ENCODE results near the gene FOXP4. TPM values are rescaled to one million over a fixed set of nuclear protein-coding genes. Genes with fewer than 3 reads are reported as not detected.

The FOXP4 gene
- total and polyA plus RNA-seq, 2 of the 13 experiments (the other 11 are each of a cell fraction or from before 2014, with no cell fraction given), result 11.0 to 12.4 TPM

DNA sequence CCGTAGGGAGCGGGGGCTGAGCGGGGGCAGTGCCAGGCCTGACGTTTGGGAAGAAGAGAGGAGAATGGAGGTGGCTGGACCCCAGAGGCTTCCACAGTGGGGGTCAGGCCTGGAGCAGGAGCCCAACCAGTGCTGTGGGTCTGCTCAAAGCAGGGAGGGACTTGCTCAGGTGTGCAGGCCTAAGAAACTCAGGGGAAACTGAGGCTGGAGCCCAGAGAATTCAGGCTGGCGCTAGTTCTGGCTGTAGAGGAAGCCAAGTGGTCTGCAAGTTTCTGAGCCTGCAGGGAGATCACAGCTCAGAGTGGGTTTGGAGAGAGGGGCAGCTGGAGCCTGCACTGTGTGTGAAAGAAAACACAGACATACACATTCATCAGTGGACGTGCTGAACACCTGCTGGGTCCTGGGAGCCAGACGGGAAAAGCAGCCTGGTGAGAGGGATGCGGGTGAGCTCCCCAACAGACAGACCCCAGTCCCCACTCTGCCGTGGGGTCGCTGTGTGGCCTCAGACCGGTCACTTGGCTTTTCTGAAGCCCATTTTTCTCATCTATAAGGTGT lies 17.7 kb upstream of the FOXP4 start (continued):
- TF ChIP-seq, protein P1, sequence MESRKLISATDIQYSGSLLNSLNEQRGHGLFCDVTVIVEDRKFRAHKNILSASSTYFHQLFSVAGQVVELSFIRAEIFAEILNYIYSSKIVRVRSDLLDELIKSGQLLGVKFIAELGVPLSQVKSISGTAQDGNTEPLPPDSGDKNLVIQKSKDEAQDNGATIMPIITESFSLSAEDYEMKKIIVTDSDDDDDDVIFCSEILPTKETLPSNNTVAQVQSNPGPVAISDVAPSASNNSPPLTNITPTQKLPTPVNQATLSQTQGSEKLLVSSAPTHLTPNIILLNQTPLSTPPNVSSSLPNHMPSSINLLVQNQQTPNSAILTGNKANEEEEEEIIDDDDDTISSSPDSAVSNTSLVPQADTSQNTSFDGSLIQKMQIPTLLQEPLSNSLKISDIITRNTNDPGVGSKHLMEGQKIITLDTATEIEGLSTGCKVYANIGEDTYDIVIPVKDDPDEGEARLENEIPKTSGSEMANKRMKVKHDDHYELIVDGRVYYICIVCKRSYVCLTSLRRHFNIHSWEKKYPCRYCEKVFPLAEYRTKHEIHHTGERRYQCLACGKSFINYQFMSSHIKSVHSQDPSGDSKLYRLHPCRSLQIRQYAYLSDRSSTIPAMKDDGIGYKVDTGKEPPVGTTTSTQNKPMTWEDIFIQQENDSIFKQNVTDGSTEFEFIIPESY (CRISPR knock-in tag; IDR thresholded peaks at IDR 0.05), result no peak
- TF ChIP-seq SYNCRIP (IDR thresholded peaks at IDR 0.05; ENCODE audit: insufficient read depth, low read depth, low read length) (no peak), ZNF225 (CRISPR knock-in tag; IDR thresholded peaks at IDR 0.05) (no peak), FOSL1 (CRISPR knock-in tag; IDR thresholded peaks at IDR 0.05; ENCODE audit: borderline replicate concordance) (no peak), GTF2F1 (IDR thresholded peaks at IDR 0.05; ENCODE audit: low read length) (no peak), NRL (CRISPR knock-in tag; IDR thresholded peaks at IDR 0.05; ENCODE audit: borderline replicate concordance) (0 out of 2 replicates have a peak, but pooled peaks have one; percentile 43), CAMTA2 (CRISPR knock-in tag; IDR thresholded peaks at IDR 0.05; ENCODE audit: borderline replicate concordance) (no peak), JARID2 (CRISPR knock-in tag; IDR thresholded peaks at IDR 0.05; ENCODE audit: insufficient replicate concordance) (no peak), ZNF724P (CRISPR knock-in tag; IDR thresholded peaks at IDR 0.05; ENCODE audit: borderline replicate concordance) (no peak), ZNF768 (CRISPR knock-in tag; IDR thresholded peaks at IDR 0.05) (peak; percentile 83), JUNB (CRISPR knock-in tag; IDR thresholded peaks at IDR 0.05; ENCODE audit: borderline replicate concordance) (no peak), ZMYM4 (CRISPR knock-in tag; IDR thresholded peaks at IDR 0.05) (no peak), THAP11 (CRISPR knock-in tag; IDR thresholded peaks at IDR 0.05) (no peak), KAT7 (CRISPR knock-in tag; IDR thresholded peaks at IDR 0.05; ENCODE audit: borderline replicate concordance) (no peak), KDM2A (CRISPR knock-in tag; IDR thresholded peaks at IDR 0.05; ENCODE audit: borderline replicate concordance, low read depth) (0 out of 2 replicates have a peak, but pooled peaks have one; percentile 3), ZNF292 (CRISPR knock-in tag; IDR thresholded peaks at IDR 0.05; ENCODE audit: borderline replicate concordance, low read depth) (no peak), ZNF34 (CRISPR knock-in tag; IDR thresholded peaks at IDR 0.05; ENCODE audit: borderline replicate concordance) (0 out of 2 replicates have a peak, but pooled peaks have one; percentile 9)
- TF ChIP-seq, protein P2, sequence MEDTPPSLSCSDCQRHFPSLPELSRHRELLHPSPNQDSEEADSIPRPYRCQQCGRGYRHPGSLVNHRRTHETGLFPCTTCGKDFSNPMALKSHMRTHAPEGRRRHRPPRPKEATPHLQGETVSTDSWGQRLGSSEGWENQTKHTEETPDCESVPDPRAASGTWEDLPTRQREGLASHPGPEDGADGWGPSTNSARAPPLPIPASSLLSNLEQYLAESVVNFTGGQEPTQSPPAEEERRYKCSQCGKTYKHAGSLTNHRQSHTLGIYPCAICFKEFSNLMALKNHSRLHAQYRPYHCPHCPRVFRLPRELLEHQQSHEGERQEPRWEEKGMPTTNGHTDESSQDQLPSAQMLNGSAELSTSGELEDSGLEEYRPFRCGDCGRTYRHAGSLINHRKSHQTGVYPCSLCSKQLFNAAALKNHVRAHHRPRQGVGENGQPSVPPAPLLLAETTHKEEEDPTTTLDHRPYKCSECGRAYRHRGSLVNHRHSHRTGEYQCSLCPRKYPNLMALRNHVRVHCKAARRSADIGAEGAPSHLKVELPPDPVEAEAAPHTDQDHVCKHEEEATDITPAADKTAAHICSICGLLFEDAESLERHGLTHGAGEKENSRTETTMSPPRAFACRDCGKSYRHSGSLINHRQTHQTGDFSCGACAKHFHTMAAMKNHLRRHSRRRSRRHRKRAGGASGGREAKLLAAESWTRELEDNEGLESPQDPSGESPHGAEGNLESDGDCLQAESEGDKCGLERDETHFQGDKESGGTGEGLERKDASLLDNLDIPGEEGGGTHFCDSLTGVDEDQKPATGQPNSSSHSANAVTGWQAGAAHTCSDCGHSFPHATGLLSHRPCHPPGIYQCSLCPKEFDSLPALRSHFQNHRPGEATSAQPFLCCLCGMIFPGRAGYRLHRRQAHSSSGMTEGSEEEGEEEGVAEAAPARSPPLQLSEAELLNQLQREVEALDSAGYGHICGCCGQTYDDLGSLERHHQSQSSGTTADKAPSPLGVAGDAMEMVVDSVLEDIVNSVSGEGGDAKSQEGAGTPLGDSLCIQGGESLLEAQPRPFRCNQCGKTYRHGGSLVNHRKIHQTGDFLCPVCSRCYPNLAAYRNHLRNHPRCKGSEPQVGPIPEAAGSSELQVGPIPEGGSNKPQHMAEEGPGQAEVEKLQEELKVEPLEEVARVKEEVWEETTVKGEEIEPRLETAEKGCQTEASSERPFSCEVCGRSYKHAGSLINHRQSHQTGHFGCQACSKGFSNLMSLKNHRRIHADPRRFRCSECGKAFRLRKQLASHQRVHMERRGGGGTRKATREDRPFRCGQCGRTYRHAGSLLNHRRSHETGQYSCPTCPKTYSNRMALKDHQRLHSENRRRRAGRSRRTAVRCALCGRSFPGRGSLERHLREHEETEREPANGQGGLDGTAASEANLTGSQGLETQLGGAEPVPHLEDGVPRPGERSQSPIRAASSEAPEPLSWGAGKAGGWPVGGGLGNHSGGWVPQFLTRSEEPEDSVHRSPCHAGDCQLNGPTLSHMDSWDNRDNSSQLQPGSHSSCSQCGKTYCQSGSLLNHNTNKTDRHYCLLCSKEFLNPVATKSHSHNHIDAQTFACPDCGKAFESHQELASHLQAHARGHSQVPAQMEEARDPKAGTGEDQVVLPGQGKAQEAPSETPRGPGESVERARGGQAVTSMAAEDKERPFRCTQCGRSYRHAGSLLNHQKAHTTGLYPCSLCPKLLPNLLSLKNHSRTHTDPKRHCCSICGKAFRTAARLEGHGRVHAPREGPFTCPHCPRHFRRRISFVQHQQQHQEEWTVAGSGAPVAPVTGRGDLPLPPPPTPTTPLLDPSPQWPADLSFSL (CRISPR knock-in tag; IDR thresholded peaks at IDR 0.05), result no peak
- TF ChIP-seq, protein P3, sequence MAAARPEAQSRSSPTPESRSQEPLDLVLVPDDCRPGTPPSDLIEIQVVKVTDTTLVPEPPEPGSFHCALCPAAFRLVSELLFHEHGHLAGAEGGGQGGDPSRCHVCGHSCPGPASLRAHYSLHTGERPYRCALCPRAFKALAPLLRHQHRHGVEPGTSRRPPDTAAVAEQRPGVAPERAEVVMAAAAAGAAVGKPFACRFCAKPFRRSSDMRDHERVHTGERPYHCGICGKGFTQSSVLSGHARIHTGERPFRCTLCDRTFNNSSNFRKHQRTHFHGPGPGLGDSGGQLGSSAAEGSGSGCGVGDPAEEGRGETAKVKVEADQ (CRISPR knock-in tag; IDR thresholded peaks at IDR 0.05; ENCODE audit: borderline replicate concordance), result no peak
- TF ChIP-seq, protein P4, sequence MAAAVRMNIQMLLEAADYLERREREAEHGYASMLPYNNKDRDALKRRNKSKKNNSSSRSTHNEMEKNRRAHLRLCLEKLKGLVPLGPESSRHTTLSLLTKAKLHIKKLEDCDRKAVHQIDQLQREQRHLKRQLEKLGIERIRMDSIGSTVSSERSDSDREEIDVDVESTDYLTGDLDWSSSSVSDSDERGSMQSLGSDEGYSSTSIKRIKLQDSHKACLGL (CRISPR knock-in tag; IDR thresholded peaks at IDR 0.05), result no peak

All from HepG2 (cell line).